Effector memory CD4-positive, alpha-beta T cell (primary cell): ENCODE results near the gene ZNF841.
A peak's percentile ranks its signal among the peaks of the same experiment; 100 is the strongest.
"Not testable (repeated sequence)": the region's sequence is repeated elsewhere in the genome, so short reads cannot be mapped to it uniquely, and the experiment has no call there.

ENCODE experiments used
- DNase-seq, 3 donors: peaks; one replicate each; pipeline ENCODE4 v3.0.0-alpha.2; 2020
- H3K27ac ChIP-seq: 2 replicates; pipeline ENCODE4 v1.7.0; 2013; ENCODE audit warnings: mild to moderate bottlenecking, low read length, moderate library complexity; ENCODE audit not compliant: insufficient read depth, poor library complexity, severe bottlenecking
- H3K27me3 ChIP-seq: replicated peaks from 2 replicates; pipeline ENCODE4 v1.7.0; 2013; ENCODE audit warnings: mild to moderate bottlenecking, low read length; ENCODE audit not compliant: insufficient read depth, control insufficient read depth, poor library complexity, severe bottlenecking
- H3K36me3 ChIP-seq: 2 replicates; pipeline ENCODE4 v1.7.0; 2013; ENCODE audit warnings: mild to moderate bottlenecking, low read length, moderate library complexity; ENCODE audit not compliant: control insufficient read depth, insufficient read depth
- H3K4me1 ChIP-seq: 2 replicates; pipeline ENCODE4 v1.7.0; 2013; ENCODE audit warnings: low read length, mild to moderate bottlenecking; ENCODE audit not compliant: control insufficient read depth, insufficient read depth, poor library complexity, severe bottlenecking
- H3K4me3 ChIP-seq: 2 replicates; pipeline ENCODE4 v1.7.0; 2013; ENCODE audit warnings: low read length, low read depth, mild to moderate bottlenecking; ENCODE audit not compliant: insufficient read depth, poor library complexity, severe bottlenecking
- H3K9me3 ChIP-seq: 2 replicates; pipeline ENCODE4 v1.7.0; 2013; ENCODE audit warnings: mild to moderate bottlenecking, low read length, moderate library complexity; ENCODE audit not compliant: control insufficient read depth

Gene ZNF841

DNA sequence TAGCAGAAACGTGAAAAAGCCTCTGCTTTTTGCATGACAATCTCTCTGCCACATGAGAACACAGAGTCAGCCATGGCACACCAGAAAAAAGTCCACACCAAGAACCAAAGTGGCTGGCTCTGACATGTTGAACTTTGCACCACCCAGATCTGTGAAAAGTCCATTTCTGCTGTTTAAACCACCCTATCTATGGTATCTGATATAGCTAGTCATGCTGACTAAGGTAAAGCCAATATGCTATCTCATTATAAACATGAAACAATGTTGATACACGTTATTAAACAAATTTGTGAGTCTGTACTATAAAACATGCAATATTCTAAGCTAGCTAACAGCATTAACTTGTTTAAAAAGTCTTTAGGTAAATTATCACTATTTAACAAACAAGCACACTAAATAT is 25.9 kb downstream of the ZNF841 start:
- no peaks in the 10 kb centered on the region for H3K4me1 ChIP-seq
- no peak for DNase-seq
- H3K4me3 ChIP-seq, result no peak overlapping the region
- H3K27me3 ChIP-seq, result no peaks in the 10 kb centered on the region
- H3K36me3 ChIP-seq, result peaks cover 82% of the 10 kb centered on the region
- H3K9me3 ChIP-seq, result peaks cover 67% of the 10 kb centered on the region
- H3K27ac ChIP-seq, result no peak overlapping the region

DNA sequence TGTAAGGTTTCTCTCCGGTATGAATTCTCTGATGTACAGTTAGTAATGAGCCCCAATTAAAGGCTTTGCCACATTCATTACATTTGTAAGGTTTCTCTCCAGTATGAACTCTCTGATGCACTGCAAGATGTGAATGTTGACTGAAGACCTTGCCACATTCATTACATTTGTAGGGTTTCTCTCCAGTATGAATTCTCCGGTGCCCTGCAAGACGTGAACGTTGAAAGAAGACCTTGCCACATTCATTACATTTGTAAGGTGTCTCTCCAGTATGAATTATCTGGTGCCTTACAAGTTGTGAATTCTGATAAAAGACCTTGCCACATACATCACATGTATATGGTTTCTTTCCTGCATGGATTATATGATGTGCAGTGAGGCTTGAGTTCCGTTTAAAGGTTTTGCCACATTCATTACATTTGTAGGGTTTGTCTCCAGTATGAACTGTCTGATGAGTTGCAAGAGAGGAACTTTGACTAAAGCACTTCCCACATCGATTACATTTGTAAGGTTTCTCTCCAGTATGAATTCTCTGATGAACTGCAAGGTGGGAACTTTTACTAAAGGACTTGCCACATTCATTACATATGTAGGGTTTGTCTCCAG is 29.2 kb downstream of the ZNF841 start:
- Histone ChIP-seq H3K4me1 (no peaks in the 10 kb centered on the region), H3K27ac (no peak overlapping the region), H3K27me3 (no peaks in the 10 kb centered on the region), H3K36me3 (peaks cover 57% of the 10 kb centered on the region), H3K4me3 (peak overlapping the region; percentile 20), H3K9me3 (peaks cover 81% of the 10 kb centered on the region)
- no peak for DNase-seq

DNA sequence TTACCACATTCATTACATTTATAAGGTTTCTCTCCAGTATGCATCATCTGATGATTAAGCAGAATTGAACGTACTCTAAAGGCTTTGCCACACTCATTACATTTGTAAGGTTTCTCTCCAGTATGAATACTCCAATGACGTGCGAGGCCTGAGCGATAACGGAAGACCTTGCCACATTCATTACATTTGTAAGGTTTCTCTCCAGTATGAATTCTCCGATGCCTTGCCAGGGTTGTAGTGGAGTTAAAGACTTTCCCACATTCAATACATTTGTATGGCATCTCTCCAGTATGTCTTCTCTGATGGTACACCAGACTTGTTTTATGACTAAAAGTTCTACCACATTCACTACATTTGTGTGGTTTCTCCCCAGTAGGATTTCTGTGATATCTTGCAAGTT is 30.2 kb downstream of the ZNF841 start:
- peaks cover 81% of the 10 kb centered on the region for H3K9me3 ChIP-seq
- no peak overlapping the region for H3K27ac ChIP-seq
- no peak for DNase-seq
- no peaks in the 10 kb centered on the region for H3K27me3 ChIP-seq
- H3K4me3 ChIP-seq, result no peak overlapping the region
- H3K36me3 ChIP-seq, result peaks cover 48% of the 10 kb centered on the region
- no peaks in the 10 kb centered on the region for H3K4me1 ChIP-seq

DNA sequence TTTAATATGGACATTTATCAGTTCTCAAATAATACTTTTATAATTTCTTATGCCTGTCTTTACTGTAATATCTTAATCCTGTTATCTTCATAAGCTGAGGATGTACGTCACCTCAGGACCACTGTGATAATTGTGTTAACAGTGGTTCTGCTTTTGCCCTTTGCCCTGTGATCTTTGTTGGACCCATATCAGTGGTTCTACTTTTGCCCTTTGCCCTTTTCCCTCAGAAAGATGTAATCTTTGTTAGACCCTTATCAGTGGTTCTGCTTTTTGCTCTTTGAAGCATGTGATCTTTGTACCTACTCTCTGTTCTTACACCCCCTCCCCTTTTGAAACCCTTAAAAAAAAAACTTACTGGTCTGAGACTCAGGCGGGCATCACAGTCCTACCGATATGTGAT is 39.1 kb downstream of the ZNF841 start:
- H3K4me3 ChIP-seq, H3K4me1 ChIP-seq, H3K27me3 ChIP-seq, DNase-seq, H3K36me3 ChIP-seq, H3K27ac ChIP-seq: not testable (repeated sequence)
- peaks cover 22% of the 10 kb centered on the region for H3K9me3 ChIP-seq

DNA sequence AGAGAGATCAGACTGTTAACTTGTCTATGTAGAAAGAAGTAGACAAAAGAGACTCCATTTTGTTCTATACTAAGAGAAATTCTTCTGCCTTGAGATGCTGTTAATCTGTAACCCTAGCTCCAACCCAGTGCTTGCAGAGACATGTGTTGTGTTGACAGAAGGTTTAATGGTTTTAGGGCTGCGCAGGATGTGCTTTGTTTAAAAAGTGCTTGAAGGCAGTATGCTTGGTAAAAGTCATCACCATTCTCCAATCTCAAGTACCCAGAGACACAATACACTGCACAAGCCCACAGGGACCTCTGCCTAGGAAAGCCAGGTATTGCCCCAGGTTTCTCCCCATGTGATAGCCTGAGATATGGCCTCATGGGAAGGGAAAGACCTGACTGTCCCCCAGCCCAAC is 43.8 kb downstream of the ZNF841 start:
- H3K27ac ChIP-seq, H3K4me3 ChIP-seq, DNase-seq, H3K4me1 ChIP-seq, H3K9me3 ChIP-seq, H3K36me3 ChIP-seq, H3K27me3 ChIP-seq: not testable (repeated sequence)

DNA sequence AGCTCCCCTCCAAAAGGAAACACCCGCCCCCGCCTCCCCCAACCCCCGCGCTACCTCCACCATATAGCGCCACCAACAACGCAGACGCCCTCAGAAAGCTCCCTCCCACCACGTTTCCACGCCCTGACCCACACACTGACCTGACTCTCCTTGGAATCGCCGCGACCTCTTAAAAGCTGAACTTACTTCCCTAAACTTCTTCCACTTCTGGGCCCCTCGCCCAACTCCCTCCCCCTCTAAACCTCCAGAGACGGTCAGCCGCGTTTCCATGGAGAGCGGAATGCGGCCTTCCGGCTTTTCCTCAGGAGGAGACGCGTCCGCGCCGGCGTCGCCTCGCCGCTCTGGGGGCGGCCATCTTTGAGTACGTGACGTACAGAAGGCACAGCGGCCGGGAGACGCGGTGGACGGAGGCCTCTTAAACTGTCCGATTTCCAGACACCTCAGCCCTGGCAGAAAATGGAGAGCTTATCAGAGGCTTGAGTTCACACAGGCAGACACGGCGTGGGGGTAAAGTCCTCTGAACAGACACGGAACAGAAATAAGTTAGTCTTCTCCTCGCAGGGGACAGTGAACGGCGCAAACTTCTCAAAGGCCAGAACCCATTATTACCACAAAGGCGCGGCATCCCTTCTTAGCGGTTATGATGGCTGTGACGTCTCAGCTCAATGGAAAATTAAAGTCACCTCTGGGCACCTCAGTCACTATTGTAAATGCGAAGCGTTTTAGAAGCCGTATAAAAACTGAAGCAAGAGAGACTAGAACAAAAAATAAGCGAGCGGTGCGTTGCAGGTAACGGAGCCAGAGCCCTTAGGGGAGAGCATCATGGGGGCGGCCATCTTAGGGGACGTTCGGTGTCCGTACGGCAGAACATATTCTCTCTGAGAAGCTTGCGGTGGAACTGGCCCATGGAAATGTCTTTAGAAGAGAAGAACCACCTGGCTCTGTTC is 46.7 kb downstream of the ZNF841 start, which contains the start of gene ZNF432:
TSS of gene ZNF432 (minus strand) at position 284 of the 947 bp plus-strand sequence. CDS start 1,970 bp downstream, outside the sequence.
- Histone ChIP-seq H3K27ac (peak within 1 kb of the TSS; percentile 94), H3K27me3 (no peaks in the 10 kb centered on the region), H3K36me3 (peaks cover 25% of the 10 kb centered on the region), H3K4me1 (peaks cover 5% of the 10 kb centered on the region), H3K9me3 (no peaks in the 10 kb centered on the region), H3K4me3 (peak within 1 kb of the TSS; percentile 90)
- peak; percentile 41 to 70 (median 65) for DNase-seq

DNA sequence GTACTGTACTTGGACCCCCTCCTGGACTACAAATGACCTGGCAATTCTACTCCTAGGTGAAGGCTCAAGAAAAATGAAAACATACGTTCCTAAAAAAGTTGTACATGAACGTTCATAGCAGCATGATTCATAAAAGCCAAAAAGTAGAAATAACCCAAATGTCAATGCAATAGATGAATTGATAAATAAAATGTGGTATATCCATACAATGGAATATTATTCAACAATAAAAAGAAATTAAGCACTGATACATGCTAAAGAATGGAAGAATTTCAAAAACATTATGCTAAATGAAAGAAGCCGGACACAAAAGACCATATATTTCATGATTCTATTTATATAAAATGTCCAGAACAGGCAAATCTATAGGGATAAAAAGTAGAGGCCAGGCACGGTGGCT is 56.4 kb downstream of the ZNF841 start:
- Histone ChIP-seq H3K9me3 (peaks cover 50% of the 10 kb centered on the region), H3K36me3 (peaks cover 87% of the 10 kb centered on the region)
- no peak for DNase-seq

DNA sequence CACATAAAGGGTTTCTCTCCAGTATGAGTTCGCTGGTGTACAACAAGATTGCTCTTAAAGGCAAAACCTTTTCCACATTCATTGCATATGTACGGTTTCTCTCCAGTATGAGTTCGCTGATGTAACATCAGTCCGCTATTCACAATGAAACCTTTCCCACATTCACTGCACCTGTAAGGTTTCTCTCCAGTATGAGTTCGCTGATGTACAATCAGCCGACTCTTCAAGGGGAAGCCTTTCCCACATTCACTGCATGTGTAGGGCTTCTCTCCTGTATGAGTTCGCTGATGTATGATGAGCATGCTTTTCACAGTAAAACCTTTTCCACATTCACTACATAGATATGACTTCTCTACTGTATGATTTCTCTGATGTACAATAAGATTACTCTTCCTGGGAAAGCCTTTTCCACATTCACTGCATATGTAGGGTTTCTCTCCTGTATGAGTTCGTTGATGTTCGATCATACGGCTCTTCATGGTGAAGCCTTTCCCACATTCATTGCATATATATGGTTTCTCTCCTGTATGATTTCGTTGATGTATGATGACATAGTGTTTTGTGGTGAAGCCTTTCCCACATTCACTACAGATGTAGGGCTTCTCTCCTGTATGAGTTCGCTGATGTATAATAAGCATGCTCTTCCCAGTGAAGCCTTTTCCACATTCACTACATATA is 61.4 kb downstream of the ZNF841 start:
- H3K27ac ChIP-seq, result no peak overlapping the region
- no peaks in the 10 kb centered on the region for H3K27me3 ChIP-seq
- H3K4me1 ChIP-seq, result no peaks in the 10 kb centered on the region
- peaks cover 55% of the 10 kb centered on the region for H3K9me3 ChIP-seq
- peaks cover 48% of the 10 kb centered on the region for H3K36me3 ChIP-seq
- no peak overlapping the region for H3K4me3 ChIP-seq
- no peak for DNase-seq

More for the DNA sequence above, 56.4 kb downstream of the ZNF841 start:
- Histone ChIP-seq H3K27me3 (no peaks in the 10 kb centered on the region), H3K27ac (no peak overlapping the region), H3K4me3 (no peak overlapping the region), H3K4me1 (no peaks in the 10 kb centered on the region)

DNA sequence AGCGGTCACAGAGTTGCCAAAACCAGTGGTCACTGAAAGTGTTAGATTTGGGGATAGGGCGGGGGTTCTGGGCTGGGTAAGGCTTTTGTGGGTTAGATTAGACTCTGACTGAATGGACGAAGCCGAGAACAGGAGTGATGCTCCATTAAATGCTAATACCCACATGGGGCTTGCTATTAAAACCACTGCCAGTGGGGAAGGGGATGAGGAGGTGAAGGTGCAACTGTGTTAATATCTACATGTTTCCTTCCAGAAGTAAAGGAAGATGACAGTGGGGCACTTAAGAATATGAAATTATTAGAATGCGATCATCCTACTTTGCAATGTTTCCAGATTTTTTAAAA is 66.8 kb downstream of the ZNF841 start:
- DNase-seq, result no peak
- H3K4me3 ChIP-seq, result peak overlapping the region; percentile 86
- H3K9me3 ChIP-seq, result peaks cover 18% of the 10 kb centered on the region
- no peaks in the 10 kb centered on the region for H3K27me3 ChIP-seq
- H3K27ac ChIP-seq, result peak overlapping the region; percentile 83
- peaks cover 22% of the 10 kb centered on the region for H3K36me3 ChIP-seq
- H3K4me1 ChIP-seq, result no peaks in the 10 kb centered on the region
